HepG2 (cell line): ENCODE data around the gene SLC12A5. TPM values are rescaled to one million over a fixed set of nuclear protein-coding genes. Genes with fewer than 3 reads are reported as not detected.
A peak's percentile ranks its signal among the peaks of the same experiment; 100 is the strongest.

Experiments used
- ARID3A ChIP-seq: IDR thresholded peaks from 2 replicates; pipeline ENCODE4 v1.6.1; 2012; ENCODE audit warnings: low read depth, low read length, improper control_type of control experiment
- BHLHE40 ChIP-seq: IDR thresholded peaks from 2 replicates; pipeline ENCODE4 v1.6.1; 2011; ENCODE audit warnings: low read length, improper control_type of control experiment
- CAMTA2 ChIP-seq: sonication (generic); formaldehyde crosslinking; IDR thresholded peaks from 2 replicates; pipeline ENCODE4 v1.4.0; 2020; ENCODE audit warnings: mild to moderate bottlenecking, missing genetic modification reagents, borderline replicate concordance
- CENPBD1 ChIP-seq: sonication (generic); formaldehyde crosslinking; IDR thresholded peaks from 2 replicates; pipeline ENCODE4 v1.8.0; 2022; ENCODE audit warnings: missing genetic modification reagents, low read depth, mild to moderate bottlenecking, borderline replicate concordance
- ERF ChIP-seq: IDR thresholded peaks from 2 replicates; pipeline ENCODE4 v1.6.1; 2018; ENCODE audit warnings: missing biosample characterization, missing genetic modification reagents
- ETS1 ChIP-seq: sonication (generic); formaldehyde crosslinking; IDR thresholded peaks from 2 replicates; pipeline ENCODE4 v1.4.0; 2020; ENCODE audit warnings: missing genetic modification reagents
- FOXO1 ChIP-seq: sonication (generic); formaldehyde crosslinking; IDR thresholded peaks from 2 replicates; pipeline ENCODE4 v1.4.0; 2020; ENCODE audit warnings: missing genetic modification reagents
- HMGA1 ChIP-seq: sonication (generic); formaldehyde crosslinking; conservative IDR thresholded peaks from 2 replicates; pipeline ENCODE4 v1.4.0; 2020; ENCODE audit warnings: missing genetic modification reagents
- HNRNPH1 ChIP-seq: fragments of 200-400 bp; formaldehyde crosslinking; optimal IDR thresholded peaks from 2 replicates; pipeline ENCODE3; 2017; ENCODE audit warnings: mild to moderate bottlenecking, low read depth, low read length
- IRF1 ChIP-seq: sonication (generic); formaldehyde crosslinking; IDR thresholded peaks from 2 replicates; pipeline ENCODE4 v1.4.0; 2020; ENCODE audit warnings: low read depth, mild to moderate bottlenecking, missing genetic modification reagents
- KLF13 ChIP-seq: sonication (generic); formaldehyde crosslinking; IDR thresholded peaks from 2 replicates; pipeline ENCODE4 v1.4.0; 2020; ENCODE audit warnings: mild to moderate bottlenecking, missing genetic modification reagents
- MTF2 ChIP-seq: sonication (generic); formaldehyde crosslinking; IDR thresholded peaks from 2 replicates; pipeline ENCODE4 v1.5.0; 2020; ENCODE audit warnings: missing genetic modification reagents, borderline replicate concordance
- NFYC ChIP-seq: IDR thresholded peaks from 2 replicates; pipeline ENCODE4 v1.6.1; 2016; ENCODE audit warnings: missing genetic modification reagents, missing compliant biosample characterization
- TBP ChIP-seq: sonication (generic); formaldehyde crosslinking; IDR thresholded peaks from 2 replicates; pipeline ENCODE4 v1.5.0; 2020; ENCODE audit warnings: missing genetic modification reagents
- ZBTB49 ChIP-seq: sonication (generic); formaldehyde crosslinking; IDR thresholded peaks from 2 replicates; pipeline ENCODE4 v1.4.0; 2020; ENCODE audit warnings: missing genetic modification reagents, borderline replicate concordance
- ZNF234 ChIP-seq: sonication (generic); formaldehyde crosslinking; conservative IDR thresholded peaks from 2 replicates; pipeline ENCODE4 v1.5.1; 2020; ENCODE audit warnings: mild to moderate bottlenecking, missing genetic modification reagents
- ZNF672 ChIP-seq: sonication (generic); formaldehyde crosslinking; IDR thresholded peaks from 2 replicates; pipeline ENCODE4 v1.8.1; 2022; ENCODE audit warnings: missing genetic modification reagents
- ZNF720 ChIP-seq: sonication (generic); formaldehyde crosslinking; IDR thresholded peaks from 2 replicates; pipeline ENCODE4 v1.4.0; 2020; ENCODE audit warnings: missing genetic modification reagents
- polyA plus RNA-seq, 8 experiments: library from polyadenylated mRNA; depleted of rRNA in 3 of 8; stranded (reverse) in 7 of 8; unstranded in 1 of 8; fragments of >200 nt; fragmentation: Illumina TruSeq in 4 of 8; extraction: Trizol in 4 of 8; gene quantifications; 2 replicates each; pipeline versions ENCODE4 v1.2.1 to v1.2.3, GENCODE V29; 2011 to 2016; ENCODE audit warnings: low read depth in 4 of 8, missing spikeins in 1 of 8, mixed read lengths in 1 of 8; ENCODE audit not compliant: insufficient read depth in 1 of 8
- total RNA-seq, 5 experiments: library from RNA; depleted of rRNA; stranded (reverse); fragments of >200 nt; fragmentation: Illumina TruSeq; extraction: Trizol; gene quantifications; 2 replicates each; pipeline ENCODE4 v1.2.3, GENCODE V29; 2016; ENCODE audit warnings: low read depth in 1 of 5
- TF ChIP-seq, protein P1 (sequence below): IDR thresholded peaks from 2 replicates; pipeline ENCODE4 v1.6.1; 2016; ENCODE audit warnings: missing genetic modification reagents, missing compliant biosample characterization
- TF ChIP-seq, protein P2 (sequence below): sonication (generic); formaldehyde crosslinking; IDR thresholded peaks from 2 replicates; pipeline ENCODE4 v1.9.0; 2021; ENCODE audit warnings: missing genetic modification reagents, borderline replicate concordance

The SLC12A5 gene
- total and polyA plus RNA-seq, 2 of the 13 experiments (the other 11 are each of a cell fraction or from before 2014, with no cell fraction given), result 4.3 to 5.4 TPM

GRCh38 chr20:46013829-46014516, 15.0 kb upstream of the SLC12A5 start (continued):
- TF ChIP-seq HMGA1 (CRISPR knock-in tag) (no peak), MTF2 (CRISPR knock-in tag) (peak; percentile 99; the same call in 1 of the 2 replicates), BHLHE40 (0 out of 2 replicates have a peak, but pooled peaks have one; percentile 7), ZNF234 (CRISPR knock-in tag) (no peak), ZNF720 (peak; percentile 31; the same call in 1 of the 2 replicates), KLF13 (no peak), NFYC (CRISPR knock-in tag) (no peak; the same call in 1 of the 2 replicates), CENPBD1 (CRISPR knock-in tag) (no peak), CAMTA2 (no peak), IRF1 (no peak), HNRNPH1 (no peak), ETS1 (no peak; the same call in 1 of the 2 replicates), FOXO1 (CRISPR knock-in tag) (peak; percentile 57), ZBTB49 (CRISPR knock-in tag) (no peak), ERF (CRISPR knock-in tag) (no peak), ARID3A (no peak), ZNF672 (no peak), TBP (0 out of 2 replicates have a peak, but pooled peaks have one; percentile 52)
- TF ChIP-seq, protein P1, sequence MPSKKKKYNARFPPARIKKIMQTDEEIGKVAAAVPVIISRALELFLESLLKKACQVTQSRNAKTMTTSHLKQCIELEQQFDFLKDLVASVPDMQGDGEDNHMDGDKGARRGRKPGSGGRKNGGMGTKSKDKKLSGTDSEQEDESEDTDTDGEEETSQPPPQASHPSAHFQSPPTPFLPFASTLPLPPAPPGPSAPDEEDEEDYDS (CRISPR knock-in tag), result no peak
- TF ChIP-seq, protein P2, sequence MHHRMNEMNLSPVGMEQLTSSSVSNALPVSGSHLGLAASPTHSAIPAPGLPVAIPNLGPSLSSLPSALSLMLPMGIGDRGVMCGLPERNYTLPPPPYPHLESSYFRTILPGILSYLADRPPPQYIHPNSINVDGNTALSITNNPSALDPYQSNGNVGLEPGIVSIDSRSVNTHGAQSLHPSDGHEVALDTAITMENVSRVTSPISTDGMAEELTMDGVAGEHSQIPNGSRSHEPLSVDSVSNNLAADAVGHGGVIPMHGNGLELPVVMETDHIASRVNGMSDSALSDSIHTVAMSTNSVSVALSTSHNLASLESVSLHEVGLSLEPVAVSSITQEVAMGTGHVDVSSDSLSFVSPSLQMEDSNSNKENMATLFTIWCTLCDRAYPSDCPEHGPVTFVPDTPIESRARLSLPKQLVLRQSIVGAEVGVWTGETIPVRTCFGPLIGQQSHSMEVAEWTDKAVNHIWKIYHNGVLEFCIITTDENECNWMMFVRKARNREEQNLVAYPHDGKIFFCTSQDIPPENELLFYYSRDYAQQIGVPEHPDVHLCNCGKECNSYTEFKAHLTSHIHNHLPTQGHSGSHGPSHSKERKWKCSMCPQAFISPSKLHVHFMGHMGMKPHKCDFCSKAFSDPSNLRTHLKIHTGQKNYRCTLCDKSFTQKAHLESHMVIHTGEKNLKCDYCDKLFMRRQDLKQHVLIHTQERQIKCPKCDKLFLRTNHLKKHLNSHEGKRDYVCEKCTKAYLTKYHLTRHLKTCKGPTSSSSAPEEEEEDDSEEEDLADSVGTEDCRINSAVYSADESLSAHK (CRISPR knock-in tag), result no peak
